ENCODE measurements around the gene SDF4.

DNA sequence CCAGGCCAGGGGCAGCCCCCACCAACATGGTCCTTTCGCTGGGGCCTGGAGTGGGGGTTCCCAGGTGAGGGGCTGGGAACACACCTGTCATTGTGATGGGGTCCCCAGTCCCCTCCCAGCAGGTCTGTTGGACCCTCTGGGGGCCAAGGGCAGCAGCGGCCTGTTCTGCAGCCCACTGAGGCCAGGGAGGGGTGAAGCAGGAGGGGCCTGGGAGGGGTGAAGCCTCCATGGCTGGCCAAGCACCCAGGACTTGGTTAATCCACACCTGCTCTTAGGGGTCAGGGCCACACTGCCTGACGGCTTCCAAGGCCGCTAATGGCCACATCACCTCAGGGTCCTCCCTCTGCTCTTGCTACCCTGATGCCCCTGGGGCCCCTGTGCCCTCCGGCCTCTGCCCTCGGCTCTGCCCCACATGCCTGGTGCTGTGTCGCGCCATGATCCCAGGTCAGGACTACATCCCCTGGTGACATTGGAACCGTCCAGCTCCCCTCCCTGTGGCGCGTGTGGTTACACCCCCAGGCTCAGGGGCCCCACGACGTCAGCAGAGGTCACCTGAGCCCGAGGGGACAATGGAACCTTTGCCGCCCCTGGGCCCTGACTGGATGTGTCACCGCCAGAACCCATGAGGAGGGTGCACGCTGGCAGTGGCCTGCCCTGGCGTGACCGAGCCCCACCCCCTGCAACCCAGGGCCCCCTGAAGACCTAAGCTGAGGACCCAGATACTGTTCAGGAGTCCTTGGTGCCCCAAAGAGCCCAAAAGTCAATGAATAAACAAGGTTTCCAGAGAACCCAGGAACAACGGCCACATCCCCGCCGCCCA is 32.5 kb downstream of the SDF4 start:
- no peak for TF ChIP-seq KLF6 (CRISPR knock-in tag; IDR thresholded peaks at IDR 0.05)
- TF ChIP-seq ATF3 (CRISPR knock-in tag; IDR thresholded peaks at IDR 0.05), result no peak
- TF ChIP-seq SIN3B (IDR thresholded peaks at IDR 0.05; ENCODE audit: low read length), result no peak
